Pulmonary artery endothelial cell (primary cell): ENCODE data around the gene MASP2. TPM values are rescaled to one million over a fixed set of nuclear protein-coding genes. Genes with fewer than 3 reads are reported as not detected.
"Not testable (repeated sequence)": the region's sequence is repeated elsewhere in the genome, so short reads cannot be mapped to it uniquely, and the experiment has no call there.

Experiments
- DNase-seq: peaks from one replicate; pipeline ENCODE4 v3.0.0-alpha.2; 2011; ENCODE audit warnings: low read depth, low spot score
- total RNA-seq: library from RNA; depleted of rRNA; stranded (reverse); fragments of >200 nt; gene quantifications from 2 replicates; pipeline ENCODE4 v1.2.3, GENCODE V29; 2014

Gene MASP2
- total RNA-seq, 1 donor from 2014 or later, result not detected

- no peak for DNase-seq
Observed at GRCh38 chr1:11039351-11040104, 7.5 kb downstream of the MASP2 start.

- peak; percentile 57 for DNase-seq
Observed at GRCh38 chr1:11037740-11038182, 9.3 kb downstream of the MASP2 start.

DNA sequence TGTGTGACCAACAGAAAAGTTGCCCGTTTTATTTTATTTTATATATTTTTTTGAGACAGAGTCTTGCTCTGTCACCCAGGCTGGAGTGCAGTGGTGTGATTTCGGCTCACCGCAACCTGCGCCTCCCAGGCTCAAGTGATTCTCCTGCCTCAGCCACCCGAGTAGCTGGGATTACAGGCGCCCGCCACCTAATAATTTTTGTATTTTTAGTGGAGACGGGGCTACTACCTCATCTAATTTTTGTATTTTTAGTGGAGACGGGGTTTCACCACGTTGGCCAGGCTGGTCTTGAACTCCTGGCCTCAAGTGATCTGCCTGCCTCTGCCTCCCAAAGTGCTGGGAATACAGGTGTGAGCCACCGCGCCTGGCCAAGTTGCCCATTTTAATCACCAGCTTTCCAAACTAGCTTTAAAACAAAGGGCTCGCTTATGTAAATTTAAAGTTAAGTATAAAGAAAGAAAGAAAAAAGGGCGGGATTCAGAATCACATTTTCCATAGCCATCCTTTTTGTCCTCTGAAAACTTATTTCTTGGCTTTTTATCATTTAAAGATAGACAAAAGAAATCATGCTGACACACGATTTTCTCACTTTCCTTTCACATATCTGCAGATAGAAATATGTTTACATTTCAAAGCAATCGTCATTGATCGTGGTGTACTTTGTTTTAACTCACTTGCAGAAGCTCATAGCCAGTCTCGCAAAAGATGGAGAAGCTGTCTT is 9.9 kb downstream of the MASP2 start:
- not testable (repeated sequence) for DNase-seq

DNA sequence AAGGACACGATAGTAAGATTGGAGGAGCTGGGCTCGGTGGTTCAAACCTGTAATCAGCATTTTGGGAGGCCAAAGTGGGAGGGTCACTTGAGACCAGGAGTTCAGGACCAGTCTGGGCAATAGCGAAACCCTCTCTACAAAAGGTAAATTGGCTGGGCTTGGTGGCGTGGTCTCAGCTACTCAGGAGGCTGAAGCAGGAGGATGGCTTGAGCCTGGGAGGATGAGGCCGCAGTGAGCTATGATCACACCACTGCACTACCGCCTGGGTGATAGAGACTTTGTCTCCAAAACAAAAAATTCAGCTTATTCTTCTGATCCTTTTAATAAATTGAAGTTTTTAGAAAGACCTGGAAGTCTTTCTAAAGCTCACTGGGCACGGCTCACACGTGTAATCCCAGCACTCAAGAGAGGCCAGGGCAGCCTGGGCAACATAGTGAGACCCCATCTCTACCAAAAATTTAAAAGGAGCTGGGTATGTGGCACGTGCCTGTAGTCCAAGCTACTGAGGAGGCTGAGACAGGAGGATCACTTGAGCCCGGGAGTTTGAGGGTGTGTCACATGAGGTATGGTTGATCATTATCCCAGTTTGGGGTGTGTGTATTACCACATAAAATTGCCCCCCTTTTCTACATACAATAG is 15.3 kb downstream of the MASP2 start:
- no peak for DNase-seq

DNA sequence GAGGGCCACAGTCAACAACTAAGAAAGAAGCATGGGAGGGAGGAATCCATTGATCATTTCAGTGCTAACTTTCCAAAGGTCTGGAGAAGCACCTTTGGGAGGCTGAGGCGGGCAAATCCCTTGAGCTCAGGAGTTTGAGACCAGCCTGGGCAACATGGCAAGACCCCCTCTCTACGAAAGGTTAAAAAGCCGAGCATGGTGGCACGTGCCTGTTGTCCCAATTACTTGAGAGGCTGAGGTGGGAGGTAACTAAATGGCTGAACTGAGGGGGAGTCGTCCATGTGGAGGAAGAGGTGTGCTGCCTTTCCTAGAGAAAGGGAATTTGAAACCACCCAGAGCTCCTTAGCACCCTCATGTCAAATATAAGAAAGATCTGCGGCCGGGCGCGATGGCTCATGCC is 16.2 kb downstream of the MASP2 start:
- no peak for DNase-seq

- DNase-seq, result no peak
Observed at GRCh38 chr1:11028018-11028417, 19.0 kb downstream of the MASP2 start.

GRCh38 chr1:11027316-11027715 is 19.7 kb downstream of the MASP2 start:
- DNase-seq, result no peak

- DNase-seq, result no peak
Observed at GRCh38 chr1:11026903-11027302, 20.1 kb downstream of the MASP2 start.

DNA sequence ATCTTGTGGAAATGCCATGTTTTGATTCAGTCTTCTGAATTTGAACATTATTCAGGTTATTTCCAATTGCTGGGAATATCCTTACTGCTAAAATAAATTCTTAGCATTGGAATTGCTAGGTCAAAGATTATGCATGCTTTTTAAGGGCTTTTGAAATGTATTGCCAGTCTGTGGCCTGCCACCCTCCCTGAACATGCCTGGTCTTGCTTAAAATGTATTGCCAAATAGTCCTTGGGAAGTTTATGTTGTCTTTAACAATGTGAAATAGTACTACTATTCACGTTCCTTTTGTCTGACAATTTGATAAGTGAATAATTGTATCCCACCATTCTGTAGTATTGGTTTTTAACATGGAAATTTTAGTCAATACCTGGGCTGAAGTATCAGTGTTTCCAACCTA is 21.0 kb downstream of the MASP2 start:
- no peak for DNase-seq

DNA sequence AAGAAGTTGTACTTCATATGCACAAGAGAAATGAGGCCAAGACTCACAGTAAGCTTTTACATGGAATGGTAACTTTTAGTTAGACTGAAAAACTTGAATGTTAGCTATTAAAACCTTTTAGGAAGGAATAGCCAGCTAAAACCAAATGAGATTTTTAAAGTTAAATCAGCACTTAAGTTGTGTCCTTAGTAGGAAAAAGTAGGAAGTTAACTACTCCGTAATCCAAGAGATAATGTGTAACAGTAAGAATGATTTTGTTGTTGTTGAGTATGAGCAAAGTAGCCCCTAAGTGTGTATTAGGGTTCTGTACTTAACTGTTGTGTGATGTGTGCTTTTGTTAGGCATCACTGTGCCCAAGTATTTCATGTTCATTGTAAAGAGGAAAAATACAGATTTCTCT is 21.4 kb downstream of the MASP2 start:
- DNase-seq, result no peak

DNA sequence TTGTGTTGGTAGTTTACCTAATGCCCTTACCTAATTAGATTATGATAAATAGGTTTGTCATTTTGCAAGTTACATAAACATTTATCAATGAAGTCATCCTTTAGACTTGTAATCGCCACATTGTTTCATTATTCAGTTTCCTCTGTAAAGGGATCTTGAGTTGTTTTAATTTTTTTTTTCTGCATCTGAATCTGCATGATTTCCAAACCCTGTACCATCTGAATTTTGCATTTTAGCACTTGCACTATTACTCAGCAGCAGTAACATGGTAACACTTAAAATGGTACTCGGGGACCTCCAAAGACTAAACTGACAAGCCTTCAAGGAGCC is 22.2 kb downstream of the MASP2 start:
- no peak for DNase-seq

DNA sequence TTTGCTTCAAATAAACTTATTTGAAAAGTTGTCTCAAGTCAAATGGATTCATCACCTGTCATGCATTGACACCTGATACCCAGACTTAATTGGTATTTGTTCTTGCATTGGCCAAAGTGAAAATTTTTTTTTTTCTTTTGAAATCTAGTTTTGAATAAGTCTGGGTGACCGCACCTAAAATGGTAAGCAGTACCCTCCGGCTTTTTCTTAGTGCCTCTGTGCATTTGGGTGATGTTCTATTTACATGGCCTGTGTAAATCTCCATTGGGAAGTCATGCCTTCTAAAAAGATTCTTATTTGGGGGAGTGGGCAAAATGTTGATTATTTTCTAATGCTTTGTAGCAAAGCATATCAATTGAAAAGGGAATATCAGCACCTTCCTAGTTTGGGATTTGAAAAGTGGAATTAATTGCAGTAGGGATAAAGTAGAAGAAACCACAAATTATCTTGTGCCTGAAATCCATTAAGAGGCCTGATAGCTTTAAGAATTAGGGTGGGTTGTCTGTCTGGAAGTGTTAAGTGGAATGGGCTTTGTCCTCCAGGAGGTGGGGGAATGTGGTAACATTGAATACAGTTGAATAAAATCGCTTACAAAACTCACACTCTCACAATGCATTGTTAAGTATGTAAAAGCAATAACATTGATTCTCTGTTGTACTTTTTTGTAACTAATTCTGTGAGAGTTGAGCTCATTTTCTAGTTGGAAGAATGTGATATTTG is 22.7 kb downstream of the MASP2 start:
- DNase-seq, result no peak

GRCh38 chr1:11023201-11023600 is 23.8 kb downstream of the MASP2 start:
- DNase-seq, result no peak

- DNase-seq, result no peak
Observed at GRCh38 chr1:11019971-11020370, 27.1 kb downstream of the MASP2 start.

- not testable (repeated sequence) for DNase-seq
Observed at GRCh38 chr1:11019358-11019757, 27.7 kb downstream of the MASP2 start.

DNA sequence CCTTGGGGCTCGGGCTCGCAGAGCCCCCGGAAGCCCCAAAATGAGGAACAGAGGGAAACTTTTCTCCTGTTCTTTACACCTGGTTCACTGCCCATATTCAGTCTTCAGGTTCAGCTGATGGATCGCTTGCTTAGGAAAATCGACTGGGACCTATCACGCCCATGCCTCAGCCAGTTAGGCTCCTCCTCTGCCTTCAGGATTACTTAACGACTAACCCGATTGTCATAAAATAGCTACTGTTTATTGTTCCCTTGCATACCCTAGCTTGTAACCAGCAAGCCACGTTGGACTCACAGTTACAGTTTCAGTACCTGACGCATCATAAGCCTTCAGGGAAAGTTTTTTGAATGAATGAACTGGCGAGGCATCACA is 33.9 kb downstream of the MASP2 start:
- DNase-seq, result no peak

DNA sequence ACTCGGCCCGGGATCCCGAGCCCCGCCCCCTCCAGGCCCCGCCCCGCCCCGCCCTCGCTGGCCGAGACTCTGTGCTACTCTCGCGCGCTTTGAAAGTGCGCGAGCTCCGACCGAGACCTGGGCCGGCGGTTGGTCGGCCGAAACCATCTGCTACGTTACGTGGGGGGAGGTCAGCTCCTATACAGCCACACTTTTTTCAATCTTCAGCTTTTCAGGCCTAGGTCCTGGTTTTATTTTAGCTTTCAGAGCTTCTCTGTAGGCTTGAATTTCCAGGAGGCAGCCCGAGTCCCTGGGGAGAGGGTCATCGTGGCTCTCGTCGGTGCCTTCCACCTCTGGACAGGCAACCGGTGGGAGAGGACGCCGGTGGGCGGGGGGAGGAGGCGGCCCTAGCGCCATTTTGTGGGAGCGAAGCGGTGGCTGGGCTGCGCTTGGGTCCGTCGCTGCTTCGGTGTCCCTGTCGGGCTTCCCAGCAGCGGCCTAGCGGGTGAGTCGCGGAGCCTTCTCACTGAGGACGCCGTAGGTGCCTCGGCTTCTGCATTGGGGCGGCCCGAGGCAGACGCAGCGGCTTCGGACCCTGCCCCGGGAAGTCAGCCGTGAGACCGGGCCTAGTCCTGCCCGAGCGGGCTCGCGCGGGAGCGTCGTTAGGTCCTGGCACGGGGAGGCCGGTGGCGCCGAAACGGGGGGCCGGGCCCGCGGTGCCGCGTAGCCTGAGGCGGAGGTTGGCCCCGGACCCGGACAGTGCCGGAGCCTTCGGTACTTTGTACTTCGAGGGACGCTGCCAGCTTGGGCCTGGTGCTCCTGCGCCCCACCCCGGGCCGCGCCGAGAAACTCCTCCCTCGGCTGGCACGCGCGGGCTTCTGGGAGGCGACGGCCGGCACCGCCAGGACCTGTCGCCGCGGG is 34.5 kb downstream of the MASP2 start, which contains the start of gene TARDBP:
TARDBP (plus strand) TSS at position 395 of the 900 bp plus-strand sequence. CDS start 1,074 bp downstream, outside the sequence.
- DNase-seq, result peak; percentile 53

GRCh38 chr1:11000526-11000925 is 46.5 kb downstream of the MASP2 start:
- no peak for DNase-seq

DNA sequence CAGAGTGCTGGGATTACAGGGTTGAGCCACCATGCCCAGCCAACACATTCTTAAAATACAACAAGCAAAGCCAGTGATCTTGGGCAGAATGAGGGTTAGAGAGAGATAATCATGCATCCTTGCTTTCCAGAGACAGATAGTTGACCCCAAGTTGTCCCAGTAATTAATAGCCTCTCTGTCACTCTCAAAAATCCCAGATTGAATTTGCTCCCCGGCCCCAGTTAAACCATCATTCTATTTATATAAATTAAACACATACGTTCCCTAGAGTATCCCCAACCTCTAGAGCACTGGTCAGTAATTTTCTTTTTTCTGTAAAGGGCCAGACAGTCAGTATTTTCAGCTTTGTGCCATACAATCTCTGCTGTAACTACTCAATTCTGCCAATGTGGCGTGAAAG is 50.9 kb downstream of the MASP2 start:
- DNase-seq, result no peak

DNA sequence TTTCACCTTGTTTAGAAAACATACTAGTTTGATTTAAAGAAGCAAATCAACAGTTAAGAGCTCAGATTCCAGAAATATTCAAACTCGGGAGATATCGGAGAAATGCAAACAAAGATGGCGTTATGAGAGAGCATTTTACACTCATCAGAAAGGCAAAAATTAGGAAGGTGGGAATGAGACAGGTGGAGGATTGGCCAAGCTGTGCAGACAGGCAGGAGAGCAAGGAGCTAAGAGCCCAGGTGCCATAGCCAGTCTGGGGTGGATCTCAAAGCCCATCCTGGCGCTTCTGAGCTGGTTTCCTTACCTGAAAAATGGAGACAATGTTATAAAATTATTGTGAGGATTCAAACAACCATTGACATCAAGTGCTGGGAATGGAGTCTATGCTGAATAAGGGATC is 54.2 kb downstream of the MASP2 start:
- DNase-seq, result no peak

GRCh38 chr1:10992004-10992403 is 55.0 kb downstream of the MASP2 start:
- not testable (repeated sequence) for DNase-seq
